Subcutaneous adipose tissue (tissue), 4 donors: Measurements from ENCODE around the gene AGPAT3. TPM values are rescaled to one million over a fixed set of nuclear protein-coding genes. Genes with fewer than 3 reads are reported as not detected.

Source experiments
- CTCF ChIP-seq: fragments of 450-650 bp; IDR thresholded peaks from one replicate; pipeline ENCODE4 v1.5.1; 2016; ENCODE audit warnings: low read depth, mild to moderate bottlenecking, control low read depth, antibody characterized with exemption, moderate library complexity
- total RNA-seq, 4 donors: library from RNA; depleted of rRNA; stranded (reverse); fragments of >200 nt; gene quantifications; one replicate each; pipeline ENCODE4 v1.1.0, GENCODE V29; 2016

The AGPAT3 gene
- total RNA-seq, 4 donors from 2014 or later = 29.7 to 66.5 (median 33.8) TPM

- TF ChIP-seq CTCF = no peak
Measured at GRCh38 chr21:43924421-43925095, 59.5 kb downstream of the AGPAT3 start.

GRCh38 chr21:43925096-43925481 is 60.1 kb downstream of the AGPAT3 start:
- no peak for TF ChIP-seq CTCF

GRCh38 chr21:43925609-43926008 is 60.6 kb downstream of the AGPAT3 start:
- TF ChIP-seq CTCF = no peak

GRCh38 chr21:43926196-43926595 is 61.2 kb downstream of the AGPAT3 start:
- TF ChIP-seq CTCF = no peak

- no peak for TF ChIP-seq CTCF
Measured at GRCh38 chr21:43927591-43928221, 62.7 kb downstream of the AGPAT3 start.

- no peak for TF ChIP-seq CTCF
Measured at GRCh38 chr21:43928222-43929125, 63.5 kb downstream of the AGPAT3 start.
